ENCODE data around the gene PRPH2. TPM values are rescaled to one million over a fixed set of nuclear protein-coding genes. Genes with fewer than 3 reads are reported as not detected.

Gene PRPH2
- total and polyA plus RNA-seq, 2 donors (not counting 1 experiment from before 2014, with no cell fraction given) = 0.03 to 0.15 TPM

- no peaks in the 10 kb centered on the region for H3K9me3 Mint-ChIP-seq (ENCODE audit: insufficient read depth)
- intact Hi-C loops (cut with micrococcal nuclease) = loop anchor here (5.0 kb wide), 1 partner anchor 528 kb away; the partner anchor contains the start of gene MRPS10
- WGBS (ENCODE audit: insufficient coverage) = 2% methylated on average over 29 of the region's 29 CpGs
- TF ChIP-seq CTCF (IDR thresholded peaks at IDR 0.05) = no peak
- no peak for TF ChIP-seq EZH2 (IDR thresholded peaks at IDR 0.05; ENCODE audit: borderline replicate concordance, insufficient read depth, low read depth, low read length, poor library complexity, severe bottlenecking)
- Histone ChIP-seq H3K4me3 (ENCODE audit: control extremely low read depth in 1 of 5, extremely low read depth in 1 of 5, insufficient read depth in 1 of 5, low read depth in 2 of 5, low read length in 4 of 5) (peak overlapping the region; percentile 81 to 100 (median 90)), H4K20me1 (ENCODE audit: control insufficient read depth, insufficient read depth, low read length, poor library complexity, severe bottlenecking) (peaks cover 22% of the 10 kb centered on the region), H3K9ac (ENCODE audit: low read length) (peak overlapping the region; percentile 98), H3K4me1 (ENCODE audit: control insufficient read depth in 2 of 2, insufficient read depth in 2 of 2, low read length in 2 of 2) (peaks cover 21 to 28% of the 10 kb centered on the region in 2 donors), H3K27me3 (replicated peaks in 1 of 4; ENCODE audit: control extremely low read depth in 1 of 4, control insufficient read depth in 3 of 4, insufficient read depth in 4 of 4, low read length in 3 of 4) (no peaks in the 10 kb centered on the region), H3K9me3 (ENCODE audit: control extremely low read depth in 1 of 3, control insufficient read depth in 2 of 3, insufficient read depth in 1 of 3, low read length in 2 of 3) (peaks cover 0 to 23% (median 0%) of the 10 kb centered on the region in 3 donors), H3K27ac (ENCODE audit: low read length in 2 of 2) (peak overlapping the region; percentile 78 to 91), H2AFZ (ENCODE audit: insufficient read depth, low read depth, low read length, poor library complexity, severe bottlenecking) (peak overlapping the region; percentile 93), H3K4me2 (replicated peaks; ENCODE audit: low read depth, low read length, poor library complexity, severe bottlenecking) (peak overlapping the region; percentile 78), H3K79me2 (ENCODE audit: control insufficient read depth, insufficient read depth, low read length) (peaks cover 45% of the 10 kb centered on the region), H3K36me3 (replicated peaks in 1 of 2; ENCODE audit: control extremely low read depth in 1 of 2, control insufficient read depth in 1 of 2, extremely low read depth in 1 of 2, insufficient read depth in 2 of 2, low read length in 1 of 2) (no peaks in the 10 kb centered on the region)
- POLR2A ChIA-PET = interaction anchor here (0.7 to 8.2 kb wide), 16 partner anchors 11 to 696 kb away, joined by 3 to 426 read pairs (median 14); partner anchors contain the start of genes BICRAL, CNPY3, CUL7 and KLC4
- DNase-seq (no peak), ATAC-seq (ENCODE audit: low read depth) (no peak)
- H3K27ac Mint-ChIP-seq = peak overlapping the region; percentile 46
- CTCF ChIA-PET = interaction anchor here (0.5 to 3.9 kb wide), 9 partner anchors 18 to 185 kb away, joined by 3 to 29 read pairs (median 5); partner anchors contain the start of genes BICRAL, CNPY3 and RPL7L1
- H3K4me3 Mint-ChIP-seq = peak overlapping the region; percentile 100
- no peaks in the 10 kb centered on the region for H3K27me3 Mint-ChIP-seq
- peaks cover 35% of the 10 kb centered on the region for H3K4me1 Mint-ChIP-seq
These were observed 22.8 kb upstream of the PRPH2 start for GRCh38 chr6:42745083-42745639.

GRCh38 chr6:42744351-42744893 is 22.0 kb upstream of the PRPH2 start:
- H3K4me1 ChIP-seq (ENCODE audit: control insufficient read depth in 2 of 2, insufficient read depth in 2 of 2, low read length in 2 of 2) = peaks cover 21 to 28% of the 10 kb centered on the region in 2 donors
- peak overlapping the region in 4 of 5 experiments; percentile 81 to 100 (median 93) for H3K4me3 ChIP-seq (ENCODE audit: control extremely low read depth in 1 of 5, extremely low read depth in 1 of 5, insufficient read depth in 1 of 5, low read depth in 2 of 5, low read length in 4 of 5)
- TF ChIP-seq CTCF (IDR thresholded peaks at IDR 0.05) (no peak), EZH2 (IDR thresholded peaks at IDR 0.05; ENCODE audit: borderline replicate concordance, insufficient read depth, low read depth, low read length, poor library complexity, severe bottlenecking) (no peak)
- ATAC-seq (ENCODE audit: low read depth) (no peak), DNase-seq (no peak)
- H4K20me1 ChIP-seq (ENCODE audit: control insufficient read depth, insufficient read depth, low read length, poor library complexity, severe bottlenecking) = peaks cover 22% of the 10 kb centered on the region
- H3K36me3 ChIP-seq (replicated peaks in 1 of 2; ENCODE audit: control extremely low read depth in 1 of 2, control insufficient read depth in 1 of 2, extremely low read depth in 1 of 2, insufficient read depth in 2 of 2, low read length in 1 of 2) = no peaks in the 10 kb centered on the region
- ChIA-PET CTCF (interaction anchor here (0.5 to 3.9 kb wide), 7 partner anchors 18 to 698 kb away, joined by 3 to 29 read pairs (median 3); partner anchors contain the start of gene BICRAL), POLR2A (interaction anchor here (0.7 to 8.2 kb wide), 4 partner anchors 18 to 135 kb away, joined by 4 to 426 read pairs (median 42); partner anchors contain the start of genes BICRAL and RPL7L1)
- intact Hi-C loops (cut with micrococcal nuclease) = no loop called here
- peaks cover 35% of the 10 kb centered on the region for H3K4me1 Mint-ChIP-seq
- H3K4me2 ChIP-seq (replicated peaks; ENCODE audit: low read depth, low read length, poor library complexity, severe bottlenecking) = peak overlapping the region; percentile 78
- H2AFZ ChIP-seq (ENCODE audit: insufficient read depth, low read depth, low read length, poor library complexity, severe bottlenecking) = peak overlapping the region; percentile 93
- H3K27me3 Mint-ChIP-seq = no peaks in the 10 kb centered on the region
- 86% methylated on average over 13 of the region's 21 CpGs for WGBS (ENCODE audit: insufficient coverage)
- H3K4me3 Mint-ChIP-seq = peak overlapping the region; percentile 100
- H3K27me3 ChIP-seq (replicated peaks in 1 of 4; ENCODE audit: control extremely low read depth in 1 of 4, control insufficient read depth in 3 of 4, insufficient read depth in 4 of 4, low read length in 3 of 4) = no peaks in the 10 kb centered on the region
- H3K27ac Mint-ChIP-seq = peak overlapping the region; percentile 46
- H3K9me3 Mint-ChIP-seq (ENCODE audit: insufficient read depth) = no peaks in the 10 kb centered on the region
- peak overlapping the region; percentile 98 for H3K9ac ChIP-seq (ENCODE audit: low read length)
- H3K9me3 ChIP-seq (ENCODE audit: control extremely low read depth in 1 of 3, control insufficient read depth in 2 of 3, insufficient read depth in 1 of 3, low read length in 2 of 3) = peaks cover 0 to 23% (median 0%) of the 10 kb centered on the region in 3 donors
- H3K79me2 ChIP-seq (ENCODE audit: control insufficient read depth, insufficient read depth, low read length) = peaks cover 42% of the 10 kb centered on the region
- no peak overlapping the region for H3K27ac ChIP-seq (ENCODE audit: low read length in 2 of 2)

Measured in B cell (primary cell).